H1 (cell line): ENCODE measurements around the gene NFIA.

ENCODE experiments used
- KDM1A ChIP-seq: fragments of 200-600, 300-600 bp; sonication (generic); IDR thresholded peaks from 2 replicates; pipeline ENCODE4 v1.7.1; 2016; ENCODE audit warnings: mild to moderate bottlenecking, low read length, borderline replicate concordance
- SIRT6 ChIP-seq: IDR thresholded peaks from one replicate; pipeline ENCODE4 v1.7.1; 2012; ENCODE audit warnings: low read length, inconsistent platforms
- TF ChIP-seq, protein P1 (sequence below), 3 experiments: IDR thresholded peaks; 1 replicate in 2 of 3; 2 replicates in 1 of 3; pipeline versions ENCODE4 v1.5.1 to v1.6.1; 2011; ENCODE audit warnings: low read length in 3 of 3, mild to moderate bottlenecking in 3 of 3, inconsistent platforms in 2 of 3, low read depth in 1 of 3, moderate library complexity in 1 of 3; ENCODE audit not compliant: insufficient read depth in 1 of 3; ENCODE audit errors: control extremely low read depth in 1 of 3

DNA sequence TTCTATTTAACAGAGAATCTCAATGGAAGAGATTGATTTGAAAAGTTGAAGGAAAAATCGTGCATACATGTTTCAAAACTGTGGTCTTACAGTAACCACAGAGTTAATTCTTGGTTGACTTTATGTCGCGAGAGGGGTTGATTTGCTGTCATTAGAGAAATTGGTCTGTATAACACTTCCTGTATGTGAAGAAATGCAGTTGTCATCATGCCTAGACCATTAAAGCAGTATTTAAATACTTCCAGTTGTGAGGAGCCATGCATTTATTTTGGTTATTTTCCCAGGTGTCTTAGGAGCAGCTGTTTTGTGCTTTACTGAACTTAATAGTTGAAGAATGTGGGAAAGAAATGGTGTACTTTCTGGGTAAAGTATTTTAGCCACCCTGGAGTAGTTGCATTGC, 76.2 kb downstream of the NFIA start:
- TF ChIP-seq, protein P1, sequence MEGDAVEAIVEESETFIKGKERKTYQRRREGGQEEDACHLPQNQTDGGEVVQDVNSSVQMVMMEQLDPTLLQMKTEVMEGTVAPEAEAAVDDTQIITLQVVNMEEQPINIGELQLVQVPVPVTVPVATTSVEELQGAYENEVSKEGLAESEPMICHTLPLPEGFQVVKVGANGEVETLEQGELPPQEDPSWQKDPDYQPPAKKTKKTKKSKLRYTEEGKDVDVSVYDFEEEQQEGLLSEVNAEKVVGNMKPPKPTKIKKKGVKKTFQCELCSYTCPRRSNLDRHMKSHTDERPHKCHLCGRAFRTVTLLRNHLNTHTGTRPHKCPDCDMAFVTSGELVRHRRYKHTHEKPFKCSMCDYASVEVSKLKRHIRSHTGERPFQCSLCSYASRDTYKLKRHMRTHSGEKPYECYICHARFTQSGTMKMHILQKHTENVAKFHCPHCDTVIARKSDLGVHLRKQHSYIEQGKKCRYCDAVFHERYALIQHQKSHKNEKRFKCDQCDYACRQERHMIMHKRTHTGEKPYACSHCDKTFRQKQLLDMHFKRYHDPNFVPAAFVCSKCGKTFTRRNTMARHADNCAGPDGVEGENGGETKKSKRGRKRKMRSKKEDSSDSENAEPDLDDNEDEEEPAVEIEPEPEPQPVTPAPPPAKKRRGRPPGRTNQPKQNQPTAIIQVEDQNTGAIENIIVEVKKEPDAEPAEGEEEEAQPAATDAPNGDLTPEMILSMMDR (IDR thresholded peaks at IDR 0.05; ENCODE audit: control extremely low read depth in 1 of 3, insufficient read depth in 1 of 3, low read depth in 1 of 3, low read length in 3 of 3) = no peak
- no peak for TF ChIP-seq SIRT6
- no peak for TF ChIP-seq KDM1A
